Peyer's patch (tissue), 4 donors: ENCODE results near the gene PNLIPRP1. TPM values are rescaled to one million over a fixed set of nuclear protein-coding genes. Genes with fewer than 3 reads are reported as not detected.
A peak's percentile ranks its signal among the peaks of the same experiment; 100 is the strongest.

Source experiments
- DNase-seq, 3 donors: peaks; one replicate each; pipeline ENCODE4 v3.0.0-alpha.2; 2017 to 2019
- H3K27ac ChIP-seq, 4 donors: fragments of 200-600 bp; sonication (generic); one replicate each; pipeline ENCODE4 v1.5.1; 2016 to 2019
- H3K27me3 ChIP-seq, 2 donors: fragments of 200-600 bp; sonication (generic); one replicate each; pipeline ENCODE4 v1.5.1; 2019
- H3K36me3 ChIP-seq, 3 donors: fragments of 200-600 bp; sonication (generic); one replicate each; pipeline ENCODE4 v1.5.1; 2016 to 2019
- H3K4me1 ChIP-seq, 4 donors: fragments of 200-600 bp; sonication (generic); one replicate each; pipeline ENCODE4 v1.5.1; 2016 to 2019
- H3K4me3 ChIP-seq, 4 donors: fragments of 200-600 bp; sonication (generic); 1 replicate in 3 of 4; 2 replicates in 1 of 4; pipeline ENCODE4 v1.5.1; 2016 to 2019; ENCODE audit warnings: mild to moderate bottlenecking in 1 of 4
- H3K9me3 ChIP-seq, 4 donors: fragments of 200-600 bp; sonication (generic); one replicate each; pipeline ENCODE4 v1.5.1; 2016 to 2019; ENCODE audit warnings: mild to moderate bottlenecking in 1 of 4
- CTCF ChIP-seq, 6 experiments: fragments of 450-650 bp in 4 of 6; fragments of 200-600 bp in 2 of 6; sonication (generic) in 1 of 6; IDR thresholded peaks; one replicate each; pipeline ENCODE4 v1.5.1; 2017 to 2019; ENCODE audit warnings: antibody characterized with exemption in 6 of 6, mild to moderate bottlenecking in 3 of 6, moderate library complexity in 1 of 6
- POLR2A ChIP-seq, 2 donors: fragments of 450-650 bp; IDR thresholded peaks; one replicate each; pipeline ENCODE4 v1.5.1; 2017; ENCODE audit warnings: antibody characterized with exemption in 2 of 2, mild to moderate bottlenecking in 2 of 2, moderate library complexity in 2 of 2
- total RNA-seq, 4 donors: library from RNA; depleted of rRNA; stranded (reverse); fragments of >200 nt; gene quantifications; one replicate each; pipeline ENCODE4 v1.1.0, GENCODE V29; 2016

The PNLIPRP1 gene
- total RNA-seq, 4 donors from 2014 or later: not detected

- H3K4me3 ChIP-seq: no peak overlapping the region
- no peaks in the 10 kb centered on the region for H3K4me1 ChIP-seq
- no peak overlapping the region for H3K27ac ChIP-seq
- no peak for DNase-seq
- H3K36me3 ChIP-seq: peaks cover 0 to 19% (median 0%) of the 10 kb centered on the region in 3 donors
- H3K9me3 ChIP-seq: no peaks in the 10 kb centered on the region
- TF ChIP-seq POLR2A (IDR thresholded peaks at IDR 0.05): no peak
- no peak for TF ChIP-seq CTCF (IDR thresholded peaks at IDR 0.05)
- H3K27me3 ChIP-seq: no peaks in the 10 kb centered on the region
Measured at GRCh38 chr10:116636976-116637375, 46.2 kb downstream of the PNLIPRP1 start.

GRCh38 chr10:116637830-116638229 is 47.1 kb downstream of the PNLIPRP1 start:
- Histone ChIP-seq H3K9me3 (no peaks in the 10 kb centered on the region), H3K27me3 (no peaks in the 10 kb centered on the region), H3K27ac (no peak overlapping the region), H3K36me3 (peaks cover 0 to 16% (median 0%) of the 10 kb centered on the region in 3 donors), H3K4me3 (no peak overlapping the region), H3K4me1 (no peaks in the 10 kb centered on the region)
- DNase-seq: no peak
- TF ChIP-seq POLR2A (IDR thresholded peaks at IDR 0.05) (no peak), CTCF (IDR thresholded peaks at IDR 0.05) (no peak)

GRCh38 chr10:116646502-116646901 is 55.7 kb downstream of the PNLIPRP1 start:
- Histone ChIP-seq H3K4me1 (no peaks in the 10 kb centered on the region), H3K27me3 (no peaks in the 10 kb centered on the region), H3K4me3 (no peak overlapping the region), H3K36me3 (peaks cover 0 to 18% (median 0%) of the 10 kb centered on the region in 3 donors), H3K27ac (no peak overlapping the region), H3K9me3 (no peaks in the 10 kb centered on the region)
- no peak for DNase-seq
- TF ChIP-seq POLR2A (IDR thresholded peaks at IDR 0.05): no peak

GRCh38 chr10:116648903-116649302 is 58.1 kb downstream of the PNLIPRP1 start:
- TF ChIP-seq CTCF (IDR thresholded peaks at IDR 0.05): no peak
- no peak for TF ChIP-seq POLR2A (IDR thresholded peaks at IDR 0.05)
- Histone ChIP-seq H3K36me3 (peaks cover 0 to 12% (median 0%) of the 10 kb centered on the region in 3 donors), H3K9me3 (no peaks in the 10 kb centered on the region), H3K27ac (no peak overlapping the region), H3K4me1 (no peaks in the 10 kb centered on the region), H3K4me3 (no peak overlapping the region), H3K27me3 (no peaks in the 10 kb centered on the region)
- no peak for DNase-seq

GRCh38 chr10:116653885-116654284 is 63.1 kb downstream of the PNLIPRP1 start:
- TF ChIP-seq CTCF (IDR thresholded peaks at IDR 0.05) (no peak), POLR2A (IDR thresholded peaks at IDR 0.05) (no peak)
- H3K4me3 ChIP-seq: no peak overlapping the region
- no peaks in the 10 kb centered on the region for H3K9me3 ChIP-seq
- no peak overlapping the region for H3K27ac ChIP-seq
- H3K4me1 ChIP-seq: no peaks in the 10 kb centered on the region
- no peak for DNase-seq
- H3K27me3 ChIP-seq: no peaks in the 10 kb centered on the region
- H3K36me3 ChIP-seq: no peaks in the 10 kb centered on the region

- H3K4me1 ChIP-seq: no peaks in the 10 kb centered on the region
- no peak for DNase-seq
- H3K27ac ChIP-seq: no peak overlapping the region
- TF ChIP-seq POLR2A (IDR thresholded peaks at IDR 0.05) (no peak), CTCF (IDR thresholded peaks at IDR 0.05) (peak in 1 of 6 experiments; percentile 3)
- no peaks in the 10 kb centered on the region for H3K27me3 ChIP-seq
- no peaks in the 10 kb centered on the region for H3K36me3 ChIP-seq
- H3K4me3 ChIP-seq: no peak overlapping the region
- H3K9me3 ChIP-seq: no peaks in the 10 kb centered on the region
Measured at GRCh38 chr10:116654816-116655215, 64.1 kb downstream of the PNLIPRP1 start.
